Muscle layer of colon (tissue), 2 donors: ENCODE results near the gene CLRN3.

Experiments
- H3K27ac ChIP-seq: one replicate; pipeline ENCODE4 v1.7.0; 2013; ENCODE audit warnings: low read depth, mild to moderate bottlenecking, low read length, moderate library complexity
- H3K27me3 ChIP-seq, 2 donors: one replicate each; pipeline ENCODE4 v1.7.0; 2013; ENCODE audit warnings: low read length in 2 of 2, mild to moderate bottlenecking in 2 of 2; ENCODE audit not compliant: insufficient read depth in 2 of 2, control insufficient read depth in 1 of 2
- H3K36me3 ChIP-seq: one replicate; pipeline ENCODE4 v1.7.0; 2013; ENCODE audit warnings: mild to moderate bottlenecking, low read length; ENCODE audit not compliant: insufficient read depth
- H3K4me1 ChIP-seq: one replicate; pipeline ENCODE4 v1.7.0; 2013; ENCODE audit warnings: mild to moderate bottlenecking, low read length; ENCODE audit not compliant: insufficient read depth
- H3K4me3 ChIP-seq, 2 donors: one replicate each; pipeline ENCODE4 v1.7.0; 2013; ENCODE audit warnings: low read length in 2 of 2, low read depth in 1 of 2, mild to moderate bottlenecking in 1 of 2, moderate library complexity in 1 of 2
- H3K9ac ChIP-seq: one replicate; pipeline ENCODE4 v1.7.0; 2013; ENCODE audit warnings: low read length
- H3K9me3 ChIP-seq: one replicate; pipeline ENCODE4 v1.7.0; 2013; ENCODE audit warnings: mild to moderate bottlenecking, low read length
- donor health status: abdominal sarcoma.
- donor health status: Adenocarcinoma of cecum.

Gene CLRN3

DNA sequence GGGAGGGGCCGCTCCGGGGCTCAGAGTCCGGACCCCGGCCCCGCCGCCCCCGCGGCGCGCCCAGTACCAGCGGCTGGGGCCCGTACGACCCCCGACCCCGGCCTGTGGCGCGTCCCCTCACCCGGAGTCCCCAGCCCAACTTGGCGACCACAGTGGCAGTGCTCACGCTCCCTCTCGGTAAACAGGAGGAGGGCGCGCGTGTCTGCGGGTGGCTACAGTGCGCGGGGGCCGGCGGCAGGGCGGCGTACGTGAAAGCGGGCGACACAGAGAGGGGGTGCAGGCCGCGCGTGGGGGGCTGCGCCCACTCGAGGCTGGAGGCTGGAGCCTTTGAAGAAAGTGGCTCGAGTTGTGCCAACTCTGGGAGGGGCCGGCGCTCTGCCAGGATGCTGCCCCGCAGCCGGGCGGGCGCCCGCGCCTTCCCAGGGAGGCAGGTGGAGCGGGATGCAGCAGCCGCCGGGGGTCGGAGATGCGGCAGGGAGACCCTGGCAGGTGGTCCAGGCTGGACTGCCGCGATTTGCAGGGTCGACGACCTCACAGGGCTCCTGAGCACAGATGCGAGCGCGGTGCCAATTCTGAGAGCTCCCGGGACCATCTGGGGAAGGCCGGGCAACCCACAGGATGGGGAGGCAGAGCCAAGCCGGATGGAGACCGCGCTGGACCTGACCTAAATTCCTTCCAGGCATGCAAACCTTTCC, 14.8 kb upstream of the CLRN3 start:
- Histone ChIP-seq H3K9me3 (no peaks in the 10 kb centered on the region), H3K9ac (no peak overlapping the region), H3K27ac (peak overlapping the region; percentile 34), H3K36me3 (no peaks in the 10 kb centered on the region), H3K27me3 (peaks cover 0 to 11% of the 10 kb centered on the region in 2 donors), H3K4me1 (peaks cover 4% of the 10 kb centered on the region), H3K4me3 (peak overlapping the region; percentile 32 to 71)

GRCh38 chr10:127906548-127907377, 14.0 kb upstream of the CLRN3 start, which contains the start of gene PTPRE:
Gene PTPRE (plus strand): TSS chr10:127907103. CDS start chr10:128040882, 133,779 bp downstream.
- Histone ChIP-seq H3K27ac (peak within 1 kb of the TSS; percentile 34), H3K9ac (no peak within 1 kb of the TSS), H3K27me3 (peaks cover 0 to 11% of the 10 kb centered on the region in 2 donors), H3K9me3 (no peaks in the 10 kb centered on the region), H3K4me3 (peak within 1 kb of the TSS; percentile 32 to 71), H3K36me3 (no peaks in the 10 kb centered on the region), H3K4me1 (peaks cover 4% of the 10 kb centered on the region)

DNA sequence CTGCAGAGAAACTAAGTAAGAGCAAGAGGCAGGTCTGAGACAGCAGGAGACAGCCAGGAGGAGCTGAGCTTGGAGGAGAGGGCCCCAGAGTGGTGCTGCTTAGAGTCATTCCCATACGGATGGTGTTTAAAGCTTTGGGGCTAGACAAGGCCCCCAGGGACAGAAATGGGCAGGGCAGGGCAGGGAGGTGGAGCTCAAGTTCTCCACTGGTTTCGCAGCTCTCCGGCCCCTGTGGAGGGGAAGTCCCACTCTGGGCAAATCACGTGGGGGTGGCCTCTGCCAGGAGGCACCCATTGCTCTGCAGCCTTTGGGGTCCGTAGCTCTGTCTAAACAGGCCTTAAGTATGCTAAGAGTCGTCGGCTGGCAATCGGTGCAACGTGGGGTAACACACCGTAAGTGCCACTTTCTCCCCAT, 13.1 kb upstream of the CLRN3 start:
- Histone ChIP-seq H3K27me3 (peaks cover 0 to 11% of the 10 kb centered on the region in 2 donors), H3K4me1 (peaks cover 4% of the 10 kb centered on the region), H3K27ac (no peak overlapping the region), H3K4me3 (no peak overlapping the region), H3K36me3 (no peaks in the 10 kb centered on the region), H3K9ac (no peak overlapping the region), H3K9me3 (no peaks in the 10 kb centered on the region)

DNA sequence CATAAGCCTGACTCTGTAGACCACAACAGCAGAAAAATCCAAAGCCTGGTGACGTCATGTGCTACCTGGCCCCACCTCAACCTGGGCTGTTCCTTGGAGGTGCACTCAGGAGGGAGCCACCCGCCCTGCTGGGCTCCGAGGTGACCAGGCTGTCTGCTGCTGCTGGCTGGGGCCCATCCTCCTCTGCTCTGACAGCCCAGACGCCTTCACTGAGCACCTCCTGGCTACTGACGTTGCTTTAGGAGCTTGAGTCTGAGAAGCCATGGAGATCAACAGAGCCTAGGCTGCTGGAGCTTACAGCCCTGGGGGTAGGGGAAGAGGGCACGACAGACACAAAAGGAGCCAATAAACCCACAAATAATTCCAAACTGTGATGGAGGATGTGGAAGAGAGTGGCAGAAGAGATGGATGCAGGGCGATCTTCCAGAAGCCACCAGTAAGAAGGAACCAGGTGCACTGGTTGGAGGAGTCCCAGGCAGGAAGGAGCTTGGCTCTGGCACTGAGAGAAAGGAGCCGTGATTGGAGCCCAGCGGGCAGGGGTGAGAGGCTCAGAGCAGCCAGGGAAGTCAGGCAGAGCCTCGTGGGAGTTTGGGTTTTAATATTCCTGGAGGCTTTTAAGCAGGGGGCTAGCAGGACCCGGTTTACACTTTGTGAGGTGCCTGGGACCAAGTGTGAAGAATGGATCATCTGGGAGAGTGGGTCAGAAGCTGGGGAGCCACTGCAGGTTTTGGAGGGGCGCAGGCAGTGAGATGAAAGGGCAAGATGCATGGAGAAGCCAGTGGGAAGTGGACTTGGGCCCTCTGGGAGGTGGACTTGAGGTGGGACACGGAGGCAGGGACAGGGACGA, 12.5 kb upstream of the CLRN3 start:
- no peaks in the 10 kb centered on the region for H3K36me3 ChIP-seq
- peaks cover 0 to 11% of the 10 kb centered on the region in 2 donors for H3K27me3 ChIP-seq
- H3K9me3 ChIP-seq = no peaks in the 10 kb centered on the region
- peaks cover 4% of the 10 kb centered on the region for H3K4me1 ChIP-seq
- H3K9ac ChIP-seq = no peak overlapping the region
- H3K4me3 ChIP-seq = no peak overlapping the region
- no peak overlapping the region for H3K27ac ChIP-seq

DNA sequence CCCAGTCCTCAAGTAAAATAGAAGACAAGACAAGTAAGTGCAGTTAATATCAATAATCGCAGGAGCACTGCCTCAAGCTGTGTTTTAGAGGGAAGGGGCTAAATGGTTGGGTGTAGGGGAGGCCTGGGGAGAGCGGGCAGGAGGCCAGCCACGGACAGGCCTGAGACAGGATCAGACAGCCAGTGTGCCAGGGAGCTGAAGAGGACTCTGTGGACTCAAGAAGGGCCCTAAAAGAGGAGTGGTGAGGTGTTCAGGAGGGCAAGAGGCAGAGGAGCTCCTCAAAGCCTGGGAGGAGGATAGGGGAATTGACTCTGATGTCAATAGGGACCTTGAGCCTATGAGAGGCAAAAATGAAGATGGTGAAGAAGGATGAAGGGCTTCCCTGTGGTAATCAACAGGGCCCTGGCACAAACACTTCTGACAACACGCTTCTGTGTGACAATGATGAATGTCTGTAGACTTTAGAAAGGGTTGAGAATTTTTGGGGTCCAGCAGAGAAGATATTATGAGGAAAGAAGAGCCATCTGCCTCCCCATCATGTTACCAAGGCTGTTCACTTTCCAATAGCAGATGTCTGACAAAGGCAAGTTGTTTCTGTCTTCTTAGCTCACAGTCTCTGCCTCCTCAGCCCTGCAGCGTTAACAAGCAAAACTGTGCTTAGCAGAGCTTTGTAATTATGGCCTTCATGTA, 11.7 kb upstream of the CLRN3 start:
- Histone ChIP-seq H3K4me1 (peaks cover 4% of the 10 kb centered on the region), H3K36me3 (no peaks in the 10 kb centered on the region), H3K4me3 (no peak overlapping the region), H3K9ac (no peak overlapping the region), H3K9me3 (no peaks in the 10 kb centered on the region), H3K27ac (no peak overlapping the region), H3K27me3 (peaks cover 0 to 11% of the 10 kb centered on the region in 2 donors)

- Histone ChIP-seq H3K9ac (no peak overlapping the region), H3K4me1 (peaks cover 4% of the 10 kb centered on the region), H3K27me3 (peaks cover 0 to 11% of the 10 kb centered on the region in 2 donors), H3K9me3 (no peaks in the 10 kb centered on the region), H3K4me3 (no peak overlapping the region), H3K36me3 (no peaks in the 10 kb centered on the region), H3K27ac (no peak overlapping the region)
Observed at GRCh38 chr10:127903789-127904188, 11.0 kb upstream of the CLRN3 start.

- no peaks in the 10 kb centered on the region for H3K4me1 ChIP-seq
- no peaks in the 10 kb centered on the region for H3K36me3 ChIP-seq
- no peaks in the 10 kb centered on the region for H3K27me3 ChIP-seq
- H3K9ac ChIP-seq = no peak overlapping the region
- no peaks in the 10 kb centered on the region for H3K9me3 ChIP-seq
- H3K4me3 ChIP-seq = no peak overlapping the region
- H3K27ac ChIP-seq = no peak overlapping the region
Observed at GRCh38 chr10:127899766-127900387, 7.1 kb upstream of the CLRN3 start.

GRCh38 chr10:127897177-127897576, 4.4 kb upstream of the CLRN3 start:
- Histone ChIP-seq H3K27me3 (no peaks in the 10 kb centered on the region), H3K4me1 (no peaks in the 10 kb centered on the region), H3K27ac (no peak overlapping the region), H3K36me3 (no peaks in the 10 kb centered on the region), H3K4me3 (no peak overlapping the region), H3K9ac (no peak overlapping the region), H3K9me3 (no peaks in the 10 kb centered on the region)

DNA sequence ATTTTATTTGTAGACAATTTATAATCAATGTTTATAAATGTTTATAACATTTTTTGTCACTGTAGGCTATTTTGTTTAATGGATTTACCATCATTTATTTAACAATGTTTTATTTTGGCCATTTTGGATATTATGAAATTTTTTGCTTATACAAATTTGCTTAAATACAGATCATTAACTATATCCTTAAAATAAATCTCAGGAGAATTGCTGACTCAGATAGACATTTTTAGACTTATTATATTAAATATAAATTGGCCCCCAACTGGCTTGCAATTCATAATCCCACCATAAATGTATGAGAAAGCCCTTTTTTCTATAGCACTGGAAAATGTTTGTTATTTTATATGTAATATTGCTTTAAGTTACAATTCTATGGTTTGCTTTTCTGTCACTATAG, 3.8 kb upstream of the CLRN3 start:
- Histone ChIP-seq H3K4me3 (no peak overlapping the region), H3K36me3 (no peaks in the 10 kb centered on the region), H3K9ac (no peak overlapping the region), H3K27me3 (no peaks in the 10 kb centered on the region), H3K9me3 (no peaks in the 10 kb centered on the region), H3K27ac (no peak overlapping the region), H3K4me1 (no peaks in the 10 kb centered on the region)

GRCh38 chr10:127894146-127894545, 1.4 kb upstream of the CLRN3 start:
- no peaks in the 10 kb centered on the region for H3K27me3 ChIP-seq
- no peak overlapping the region for H3K9ac ChIP-seq
- H3K9me3 ChIP-seq = no peaks in the 10 kb centered on the region
- no peak overlapping the region for H3K27ac ChIP-seq
- H3K4me1 ChIP-seq = no peaks in the 10 kb centered on the region
- H3K4me3 ChIP-seq = no peak overlapping the region
- no peaks in the 10 kb centered on the region for H3K36me3 ChIP-seq
